Posterior cingulate gyrus (tissue), 11 donors: Measurements from ENCODE around the gene KCNK18.
A peak's percentile ranks its signal among the peaks of the same experiment; 100 is the strongest.
"Not testable (repeated sequence)": the region's sequence is repeated elsewhere in the genome, so short reads cannot be mapped to it uniquely, and the experiment has no call there.

Experiments
- DNase-seq, 10 donors: peaks; one replicate each; pipeline versions ENCODE4 v3.0.0 to v3.0.0-alpha.2; 2020 to 2021; ENCODE audit warnings: mixed read lengths in 3 of 10
- intact Hi-C: fragments of 100-400 bp; cut with DNase I; formaldehyde crosslinking; loops from one replicate; pipeline ENCODE4 v1.15.1; 2023

KCNK18 gene

DNA sequence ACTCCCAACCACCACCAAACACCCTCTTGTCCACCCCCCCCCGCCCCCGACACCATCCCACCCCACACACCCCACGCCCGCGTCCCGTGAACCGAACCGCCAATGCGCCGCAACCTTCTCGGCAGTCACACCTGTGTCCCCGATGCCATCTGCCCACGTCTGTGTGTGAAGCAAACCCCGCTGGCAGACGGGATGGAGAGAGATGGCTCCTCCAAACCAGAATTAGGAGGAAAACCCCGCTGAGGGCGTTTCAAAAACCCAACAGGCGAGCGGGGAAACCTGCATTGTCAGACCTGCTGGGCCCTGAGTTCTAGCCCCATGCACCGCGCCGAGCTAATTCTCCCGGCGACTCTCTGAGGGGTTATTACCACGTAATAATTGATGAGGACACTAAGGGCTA, 28.6 kb upstream of the KCNK18 start:
- DNase-seq = no peak
- intact Hi-C loops = loop anchor here (5.0 to 10.0 kb wide), 3 partner anchors 54 to 321 kb away; partner anchors contain the start of genes ENO4 and SHTN1

DNA sequence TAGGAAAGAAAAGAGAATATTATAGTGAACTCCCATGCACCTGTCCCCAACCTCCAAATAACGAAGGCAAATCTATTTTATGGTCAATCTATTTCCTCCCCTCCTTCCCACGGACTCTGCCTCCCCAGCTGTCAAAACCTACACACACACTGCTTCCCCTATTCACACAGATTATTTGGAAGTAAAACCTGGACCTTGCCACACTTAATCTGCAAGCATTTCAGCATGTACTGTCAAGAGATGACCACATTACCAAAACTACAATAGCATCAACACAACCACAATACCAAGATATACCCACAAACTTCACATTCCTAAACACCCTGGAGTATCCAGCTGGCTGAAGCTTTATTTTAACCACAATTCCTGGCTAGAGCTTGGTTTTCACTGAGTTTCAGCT, 27.8 kb upstream of the KCNK18 start:
- no peak for DNase-seq
- intact Hi-C loops = loop anchor here (5.0 to 10.0 kb wide), 3 partner anchors 55 to 322 kb away; partner anchors contain the start of genes ENO4 and SHTN1

DNA sequence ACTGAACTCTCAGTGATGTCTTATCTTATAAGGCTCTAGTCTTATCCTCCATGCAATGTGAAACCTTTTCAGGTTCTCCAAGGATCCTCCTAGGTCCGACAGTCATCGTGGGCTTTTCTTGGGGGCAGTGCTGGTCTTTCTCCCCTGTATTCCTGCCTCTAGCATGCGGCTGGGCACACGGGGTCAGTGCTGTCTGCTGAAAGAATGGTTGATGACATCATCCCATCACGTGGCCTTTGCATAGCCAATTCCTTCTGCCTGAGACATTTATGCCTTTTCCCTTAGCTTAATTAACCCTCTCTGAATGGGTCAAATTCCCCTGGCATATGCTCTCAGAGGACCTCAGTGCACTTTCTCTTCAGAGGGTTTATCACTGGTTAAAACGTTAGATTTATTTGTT, 27.0 kb upstream of the KCNK18 start:
- no peak for DNase-seq
- intact Hi-C loops = no loop called here

- intact Hi-C loops = loop anchor here (1.0 to 5.0 kb wide), 2 partner anchors 377 to 492 kb away; no protein-coding TSS in a partner anchor
- DNase-seq = peak; percentile 74 to 96 (median 86)
These were observed 22.7 kb upstream of the KCNK18 start for GRCh38 chr10:117174439-117175214.

DNA sequence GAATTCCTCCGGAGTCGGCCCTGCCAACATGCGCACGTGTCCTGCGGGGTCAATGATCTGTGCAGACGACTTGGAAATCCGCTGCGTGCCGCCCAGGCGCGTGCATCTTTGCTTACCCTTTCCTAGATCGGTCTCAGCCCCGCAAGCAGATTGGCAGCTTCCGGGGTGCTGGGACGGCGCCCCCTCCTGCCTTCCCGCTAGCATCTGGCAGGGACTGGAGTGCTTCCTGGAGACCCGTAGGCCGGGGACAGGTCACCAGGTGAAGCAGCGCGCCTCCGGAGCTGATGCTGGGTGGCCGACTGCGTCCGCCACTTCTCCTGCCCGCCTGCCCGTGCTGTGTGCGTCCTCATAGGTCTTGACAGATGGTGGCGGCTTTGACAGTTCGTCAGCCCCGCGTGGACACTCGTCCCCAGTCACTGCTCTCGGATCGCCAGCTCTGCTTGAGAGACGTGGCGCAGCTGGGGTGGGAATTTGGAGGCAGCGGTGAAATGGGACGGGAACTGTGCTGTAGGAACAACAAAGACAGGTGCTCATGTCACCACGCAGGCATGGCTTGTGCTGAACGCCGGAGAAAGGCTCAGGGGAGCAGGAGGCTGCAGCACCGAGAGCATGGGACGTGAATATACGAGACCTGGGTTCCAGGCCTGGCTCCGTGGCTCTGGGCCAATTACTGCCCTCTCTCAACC, 21.9 kb upstream of the KCNK18 start:
- intact Hi-C loops = loop anchor here (1.0 to 5.0 kb wide), 2 partner anchors 378 to 493 kb away; no protein-coding TSS in a partner anchor
- peak in 7 of 10 donors; percentile 40 to 90 (median 42) for DNase-seq

DNA sequence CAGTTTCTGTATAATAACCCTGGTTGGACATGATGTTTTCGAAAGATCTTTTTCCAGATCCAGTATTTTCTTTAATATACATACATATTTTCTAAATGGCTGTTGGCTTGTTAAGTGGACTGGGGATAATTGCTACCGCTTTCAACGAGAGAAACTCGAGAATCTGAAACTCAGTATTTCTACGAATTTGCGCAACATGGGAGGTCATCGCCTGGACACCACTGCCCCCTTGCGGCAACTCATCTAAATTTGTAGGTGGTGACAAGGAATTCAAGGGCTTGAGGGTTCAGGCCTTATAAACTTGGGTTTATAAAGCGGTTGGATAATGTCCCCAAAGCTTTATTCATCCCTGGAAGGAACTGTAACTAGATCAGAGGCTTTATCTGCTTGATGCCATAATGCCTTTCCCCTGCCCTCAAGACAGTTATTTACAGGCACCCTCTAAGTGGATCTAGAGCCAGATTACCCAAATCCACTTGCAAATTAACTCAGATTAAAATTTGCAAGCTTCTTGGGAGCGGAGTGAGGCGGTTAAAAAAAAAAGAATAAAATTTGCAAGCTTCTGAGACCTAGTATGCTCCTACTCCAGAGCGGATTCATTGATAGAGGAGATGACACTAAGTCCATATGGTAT, 21.3 kb upstream of the KCNK18 start:
- DNase-seq = peak; percentile 70 to 97 (median 88)
- intact Hi-C loops = loop anchor here (1.0 to 5.0 kb wide), 2 partner anchors 379 to 494 kb away; no protein-coding TSS in a partner anchor

GRCh38 chr10:117178190-117178589, 19.1 kb upstream of the KCNK18 start:
- intact Hi-C loops = loop anchor here (5.0 kb wide), 1 partner anchor 496 kb away; no protein-coding TSS in a partner anchor

GRCh38 chr10:117184296-117184695, 13.0 kb upstream of the KCNK18 start:
- intact Hi-C loops = no loop called here
- peak in 1 of 10 donors; percentile 68 for DNase-seq

More at GRCh38 chr10:117178190-117178589, 19.1 kb upstream of the KCNK18 start:
- no peak for DNase-seq

DNA sequence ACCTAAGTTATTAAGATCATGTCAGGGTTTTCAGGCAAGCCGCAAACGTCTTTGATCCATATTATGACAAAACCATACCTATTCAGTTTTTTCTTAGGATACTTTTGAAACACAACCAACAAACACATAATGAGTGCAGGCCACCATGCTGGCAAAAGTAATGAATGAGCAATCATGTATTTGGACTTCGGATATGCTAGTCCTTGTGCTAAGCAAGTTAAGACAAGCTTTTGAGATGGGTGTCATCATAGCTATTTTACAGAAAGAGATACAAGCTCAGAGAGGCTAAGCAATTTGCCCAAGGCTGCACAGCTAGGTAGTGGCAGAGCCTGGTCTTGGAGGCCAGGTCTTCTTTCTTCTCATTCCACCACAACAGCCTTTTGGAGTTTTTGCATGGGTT, 12.5 kb upstream of the KCNK18 start:
- no peak for DNase-seq
- intact Hi-C loops = no loop called here

DNA sequence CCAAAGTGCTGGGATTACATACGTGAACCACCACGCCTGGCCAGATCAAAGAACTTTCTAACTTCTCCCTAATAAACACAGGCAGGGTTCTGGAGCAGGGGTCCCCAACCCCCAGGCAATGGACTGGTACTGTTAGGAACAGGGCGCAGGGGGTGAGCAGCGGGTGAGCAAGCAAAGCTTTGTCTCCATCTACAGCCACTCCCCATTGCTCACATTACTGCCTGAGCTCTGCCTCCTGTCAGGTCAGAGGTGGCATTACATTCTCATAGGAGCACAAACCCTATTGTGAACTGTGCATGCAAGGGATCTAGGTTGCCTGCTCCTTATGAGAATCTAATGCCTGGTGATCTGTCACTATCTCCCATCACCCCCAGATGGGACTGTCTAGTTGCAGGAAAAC, 11.5 kb upstream of the KCNK18 start:
- DNase-seq, intact Hi-C loops: not testable (repeated sequence)

- DNase-seq = peak in 1 of 10 donors; percentile 2
- intact Hi-C loops = no loop called here
These were observed 10.3 kb upstream of the KCNK18 start for GRCh38 chr10:117186832-117187615.

DNA sequence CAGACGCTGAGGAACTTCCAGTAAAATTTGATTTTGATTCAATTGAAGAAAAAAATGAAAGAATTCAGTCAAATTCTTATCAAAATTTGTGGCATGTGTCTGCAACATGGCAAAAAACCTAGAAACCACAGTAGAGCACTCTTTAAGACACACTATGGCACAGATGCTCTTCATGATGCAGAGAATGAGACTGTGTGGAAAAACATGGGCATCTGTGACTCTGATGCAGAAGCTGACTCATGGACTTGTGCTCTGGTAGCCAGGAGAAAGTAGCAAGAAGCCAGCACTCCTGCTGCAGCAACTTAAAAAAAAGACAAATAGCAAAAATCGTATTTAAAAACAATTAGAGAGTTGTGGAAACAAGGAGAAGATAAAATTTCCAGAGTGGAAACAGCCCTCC, 8.9 kb upstream of the KCNK18 start:
- DNase-seq = peak in 1 of 10 donors; percentile 22
- intact Hi-C loops = no loop called here

- intact Hi-C loops = no loop called here
- no peak for DNase-seq
These were observed 7.7 kb upstream of the KCNK18 start for GRCh38 chr10:117189557-117189956.

DNA sequence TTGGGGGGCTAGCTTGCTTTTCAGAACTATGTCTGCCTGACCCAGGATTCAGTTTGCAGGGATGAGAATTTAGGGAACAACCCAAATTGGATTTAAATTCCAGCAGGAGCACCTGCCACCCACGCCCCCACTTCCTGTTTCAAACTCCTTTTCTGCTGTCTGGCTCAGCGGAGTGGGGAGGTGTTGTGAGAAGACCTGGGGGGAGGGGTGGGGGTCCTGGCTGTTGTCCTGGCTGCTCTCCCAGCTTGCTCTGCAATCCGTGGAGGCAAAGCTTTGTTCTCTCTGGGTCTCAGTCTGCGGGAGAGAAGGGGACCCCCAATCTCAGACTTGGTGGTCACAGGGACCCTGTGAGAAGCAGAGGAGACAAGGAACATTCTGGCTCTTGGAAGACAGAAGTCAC, 799 bp downstream of the KCNK18 start:
- intact Hi-C loops = no loop called here
- no peak for DNase-seq

GRCh38 chr10:117201826-117202225, 4.5 kb downstream of the KCNK18 start:
- DNase-seq = peak in 1 of 10 donors; percentile 64
- intact Hi-C loops = no loop called here

GRCh38 chr10:117204316-117204715, 7.0 kb downstream of the KCNK18 start:
- DNase-seq = no peak
- intact Hi-C loops = no loop called here

DNA sequence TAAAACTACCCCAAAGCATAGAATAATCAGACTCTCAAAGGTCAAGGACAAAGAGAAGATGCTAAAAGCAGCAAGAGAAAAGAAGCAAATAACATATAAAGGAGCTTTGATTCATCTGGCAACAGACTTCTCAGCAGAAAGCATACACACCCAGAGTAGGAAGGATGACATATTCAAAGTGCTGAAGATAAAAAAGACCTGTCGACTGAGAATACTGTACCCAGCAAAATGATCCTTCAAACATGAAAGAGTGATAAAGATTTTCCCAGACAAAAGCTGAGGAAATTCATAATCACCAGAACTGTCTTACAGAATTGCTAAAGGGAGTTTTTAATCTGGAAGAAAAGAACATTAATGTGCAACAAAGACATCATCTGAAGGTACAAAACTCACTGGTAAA, 14.9 kb downstream of the KCNK18 start:
- no peak for DNase-seq
- intact Hi-C loops = no loop called here

GRCh38 chr10:117214401-117214800, 17.1 kb downstream of the KCNK18 start:
- no peak for DNase-seq
- intact Hi-C loops = no loop called here

GRCh38 chr10:117215079-117215478, 17.8 kb downstream of the KCNK18 start:
- intact Hi-C loops = no loop called here
- no peak for DNase-seq

- intact Hi-C loops = no loop called here
- peak in 2 of 10 donors; percentile 73 to 79 for DNase-seq
These were observed 18.7 kb downstream of the KCNK18 start for GRCh38 chr10:117216028-117216427.
